Astrocyte (in vitro differentiated cells and primary cell): ENCODE measurements around the gene FLT3LG. TPM values are rescaled to one million over a fixed set of nuclear protein-coding genes. Genes with fewer than 3 reads are reported as not detected.

Experiments used
- DNase-seq: peaks from one replicate; pipeline ENCODE4 v3.0.0-alpha.2; 2010; ENCODE audit warnings: low read depth
- FAIRE-seq: peaks from 2 replicates; lab custom pipeline; 2011; peaks lifted over from hg19 to GRCh38; lab: Jason Lieb, UNC
- H2AFZ ChIP-seq: 2 replicates; pipeline ENCODE4 v1.6.0; 2012; ENCODE audit warnings: low read depth, low read length, inconsistent platforms
- H3K27ac ChIP-seq: 2 replicates; pipeline ENCODE4 v1.5.1; 2011; ENCODE audit warnings: low read depth, low read length, inconsistent platforms
- H3K27me3 ChIP-seq: 2 replicates; pipeline ENCODE4 v1.6.0; 2011; ENCODE audit warnings: low read length, inconsistent platforms; ENCODE audit not compliant: insufficient read depth
- H3K36me3 ChIP-seq: 2 replicates; pipeline ENCODE4 v1.5.1; 2011; ENCODE audit warnings: low read length, inconsistent platforms; ENCODE audit not compliant: insufficient read depth
- H3K4me1 ChIP-seq: 2 replicates; pipeline ENCODE4 v1.5.1; 2011; ENCODE audit warnings: low read length, inconsistent platforms; ENCODE audit not compliant: insufficient read depth
- H3K4me2 ChIP-seq: 2 replicates; pipeline ENCODE4 v1.6.0; 2012; ENCODE audit warnings: low read length, inconsistent platforms
- H3K4me3 ChIP-seq: 2 replicates; pipeline ENCODE4 v1.5.1; 2011; ENCODE audit warnings: low read depth, mild to moderate bottlenecking, low read length, inconsistent platforms; ENCODE audit not compliant: insufficient read depth
- H3K79me2 ChIP-seq: 2 replicates; pipeline ENCODE4 v1.6.0; 2012; ENCODE audit warnings: mild to moderate bottlenecking, low read length, inconsistent platforms; ENCODE audit not compliant: insufficient read depth
- H3K9ac ChIP-seq: 2 replicates; pipeline ENCODE4 v1.6.0; 2012; ENCODE audit warnings: mild to moderate bottlenecking, low read length, inconsistent platforms
- H3K9me3 ChIP-seq: 2 replicates; pipeline ENCODE4 v1.5.1; 2012; ENCODE audit warnings: low read depth, mild to moderate bottlenecking, low read length, inconsistent platforms; ENCODE audit not compliant: insufficient read depth
- H4K20me1 ChIP-seq: 2 replicates; pipeline ENCODE4 v1.6.0; 2012; ENCODE audit warnings: low read length, inconsistent platforms; ENCODE audit not compliant: insufficient read depth
- H3K27ac Mint-ChIP-seq: one replicate; pipeline ENCODE4 v1.8.0; 2021; ENCODE audit warnings: mild to moderate bottlenecking, mixed read lengths; ENCODE audit not compliant: unreplicated experiment
- H3K27me3 Mint-ChIP-seq: one replicate; pipeline ENCODE4 v1.8.0; 2021; ENCODE audit warnings: low read depth, mixed read lengths; ENCODE audit not compliant: unreplicated experiment
- H3K36me3 Mint-ChIP-seq: one replicate; pipeline ENCODE4 v1.8.0; 2021; ENCODE audit warnings: low read depth, mixed read lengths; ENCODE audit not compliant: unreplicated experiment
- H3K4me1 Mint-ChIP-seq: one replicate; pipeline ENCODE4 v1.8.0; 2021; ENCODE audit warnings: low read depth, mixed read lengths; ENCODE audit not compliant: unreplicated experiment
- H3K4me3 Mint-ChIP-seq: one replicate; pipeline ENCODE4 v1.8.0; 2021; ENCODE audit warnings: mild to moderate bottlenecking, moderate library complexity, mixed read lengths; ENCODE audit not compliant: unreplicated experiment
- H3K9me3 Mint-ChIP-seq: one replicate; pipeline ENCODE4 v1.8.0; 2021; ENCODE audit warnings: mild to moderate bottlenecking, mixed read lengths; ENCODE audit not compliant: unreplicated experiment
- CTCF ChIP-seq: IDR thresholded peaks from 2 replicates; pipeline ENCODE4 v1.5.1; 2011; ENCODE audit warnings: low read depth, mild to moderate bottlenecking, inconsistent platforms, low read length, moderate library complexity; ENCODE audit not compliant: insufficient read depth
- EZH2 ChIP-seq: IDR thresholded peaks from 2 replicates; pipeline ENCODE4 v1.6.1; 2012; ENCODE audit warnings: mild to moderate bottlenecking, low read length, inconsistent platforms; ENCODE audit not compliant: insufficient read depth
- total RNA-seq: library from RNA; stranded (reverse); gene quantifications from 2 replicates; pipeline ENCODE4 v1.2.1, GENCODE V29; 2021

FLT3LG gene
- total RNA-seq, 1 donor from 2014 or later: not detected

GRCh38 chr19:49475995-49476880, 2.2 kb downstream of the FLT3LG start:
- no peaks in the 10 kb centered on the region for H3K36me3 ChIP-seq
- peak overlapping the region; percentile 69 for H2AFZ ChIP-seq
- H3K9me3 Mint-ChIP-seq: no peaks in the 10 kb centered on the region
- peaks cover 4% of the 10 kb centered on the region for H3K4me1 ChIP-seq
- peaks cover 28% of the 10 kb centered on the region for H3K27me3 Mint-ChIP-seq
- FAIRE-seq (no peak), DNase-seq (no peak)
- H3K4me2 ChIP-seq: peak overlapping the region; percentile 19
- no peaks in the 10 kb centered on the region for H3K9me3 ChIP-seq
- no peak overlapping the region for H3K9ac ChIP-seq
- no peaks in the 10 kb centered on the region for H3K36me3 Mint-ChIP-seq
- H3K27ac Mint-ChIP-seq: no peak overlapping the region
- no peaks in the 10 kb centered on the region for H4K20me1 ChIP-seq
- H3K4me3 Mint-ChIP-seq: peak overlapping the region; percentile 57
- no peaks in the 10 kb centered on the region for H3K27me3 ChIP-seq
- TF ChIP-seq EZH2: no peak
- TF ChIP-seq CTCF: peak; percentile 48
- H3K4me3 ChIP-seq: no peak overlapping the region
- H3K27ac ChIP-seq: no peak overlapping the region
- no peaks in the 10 kb centered on the region for H3K79me2 ChIP-seq
- no peaks in the 10 kb centered on the region for H3K4me1 Mint-ChIP-seq

- no peak overlapping the region for H3K27ac Mint-ChIP-seq
- no peaks in the 10 kb centered on the region for H3K27me3 ChIP-seq
- H3K36me3 Mint-ChIP-seq: no peaks in the 10 kb centered on the region
- no peaks in the 10 kb centered on the region for H3K4me1 ChIP-seq
- H3K4me3 ChIP-seq: no peak overlapping the region
- no peaks in the 10 kb centered on the region for H3K9me3 Mint-ChIP-seq
- no peaks in the 10 kb centered on the region for H3K4me1 Mint-ChIP-seq
- H4K20me1 ChIP-seq: no peaks in the 10 kb centered on the region
- no peak overlapping the region for H3K27ac ChIP-seq
- H3K36me3 ChIP-seq: no peaks in the 10 kb centered on the region
- DNase-seq (no peak), FAIRE-seq (no peak)
- H3K4me2 ChIP-seq: no peak overlapping the region
- no peak overlapping the region for H3K4me3 Mint-ChIP-seq
- no peaks in the 10 kb centered on the region for H3K9me3 ChIP-seq
- H2AFZ ChIP-seq: no peak overlapping the region
- TF ChIP-seq EZH2: no peak
- no peak for TF ChIP-seq CTCF
- H3K27me3 Mint-ChIP-seq: peaks cover 11% of the 10 kb centered on the region
- no peaks in the 10 kb centered on the region for H3K79me2 ChIP-seq
- no peak overlapping the region for H3K9ac ChIP-seq
These were observed 6.1 kb downstream of the FLT3LG start for GRCh38 chr19:49479975-49480628.
